RWPE1 (cell line): ENCODE data around the gene EMX1.

Experiments used
- CTCF ChIA-PET: fragments of 350-600 bp; sonication (Branson Sonifier 250); formaldehyde crosslinking; extraction: SDS; loops from one replicate; lab custom pipeline; 2021; lab: Yijun Ruan, JAX
- POLR2A ChIA-PET: fragments of 400-600 bp; formaldehyde crosslinking; extraction: SDS; loops from one replicate; lab custom pipeline; 2020; ENCODE audit warnings: antibody characterized with exemption; ENCODE audit not compliant: low non-redundant PET; lab: Yijun Ruan, JAX
- DNase-seq: peaks from one replicate; pipeline ENCODE4 v3.0.0; 2012; ENCODE audit warnings: low spot score
- H3K27ac ChIP-seq: fragments of 450-650 bp; 2 replicates; pipeline ENCODE4 v1.5.1; 2017
- CTCF ChIP-seq: fragments of 450-650 bp; conservative IDR thresholded peaks from 2 replicates; pipeline ENCODE4 v1.5.1; 2017; ENCODE audit warnings: low read depth, mild to moderate bottlenecking

Gene EMX1

DNA sequence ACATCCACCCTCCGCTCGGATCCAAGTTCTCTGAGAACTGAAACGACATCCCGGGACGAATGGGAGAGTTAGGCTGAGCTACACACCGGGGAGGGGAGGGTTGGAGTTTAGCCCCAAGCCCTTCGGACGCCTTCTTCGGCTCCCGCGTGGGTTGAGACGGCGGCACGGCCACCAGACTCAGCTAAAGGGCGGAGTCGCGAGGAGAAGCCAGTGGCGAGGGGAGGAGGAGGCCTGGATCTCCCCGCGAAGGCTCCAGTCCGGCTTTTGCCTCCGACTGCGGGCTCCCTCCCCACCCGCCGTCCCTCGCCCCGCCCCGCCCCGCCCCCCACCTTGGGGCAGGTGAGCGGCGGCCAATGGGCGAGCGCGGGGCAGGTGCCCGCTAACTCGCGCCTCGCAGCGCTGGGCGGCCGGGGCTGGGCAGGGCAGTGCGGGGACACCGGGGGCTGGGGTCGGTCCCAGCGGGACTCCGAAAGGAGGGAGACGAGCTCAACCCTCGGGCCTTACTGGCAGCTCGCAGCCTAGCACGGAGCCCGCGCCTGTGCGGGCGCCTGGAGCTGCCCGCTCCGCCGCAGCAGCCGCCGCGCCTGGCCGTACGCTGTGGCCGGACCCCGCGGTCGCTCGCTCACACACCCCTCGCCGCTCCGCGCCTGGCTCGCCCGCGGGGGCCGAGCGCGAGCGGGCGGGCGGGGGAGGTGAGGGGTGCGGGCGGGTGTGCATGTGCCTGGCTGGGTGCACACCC, at the start of gene EMX1:
Gene EMX1 (plus strand): TSS at position 382 of the 739 bp plus-strand sequence. CDS start 334 bp downstream, at position 716.
- DNase-seq = peak; percentile 74
- TF ChIP-seq CTCF = no peak
- no peak within 1 kb of the TSS for H3K27ac ChIP-seq
- ChIA-PET POLR2A (interaction anchor here (0.6 kb wide), 1 partner anchor 468 kb away, joined by 3 read pairs; the partner anchor contains the start of gene ALMS1), CTCF (interaction anchor here (0.6 to 5.4 kb wide), 5 partner anchors 10 to 57 kb away, joined by 3 to 21 read pairs (median 4); partner anchors contain the start of gene SPR)

DNA sequence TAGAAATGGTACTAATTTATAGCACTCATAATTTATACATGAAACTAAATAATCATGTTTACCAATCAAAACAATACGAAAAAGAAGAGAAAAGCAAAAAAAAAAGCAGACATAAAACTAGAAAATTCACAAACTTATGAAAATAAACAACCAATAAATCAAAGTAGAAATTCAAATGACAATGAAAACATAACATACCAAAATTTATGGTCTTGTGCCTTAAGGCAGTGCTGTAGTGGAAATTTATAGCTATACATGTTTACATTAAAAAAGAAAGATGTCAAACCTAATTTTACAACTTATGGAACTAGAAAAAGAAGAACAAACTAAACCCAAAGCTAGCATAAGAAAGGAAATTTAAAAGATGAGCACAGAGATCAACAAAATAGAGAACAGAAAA, 46.3 kb upstream of the EMX1 start:
- no peak for DNase-seq
- ChIA-PET CTCF (interaction anchor here (0.7 to 1.5 kb wide), 3 partner anchors 17 to 152 kb away, joined by 3 to 7 read pairs (median 7); partner anchors contain the start of gene SPR), POLR2A (no interaction called here)
- H3K27ac ChIP-seq = no peak overlapping the region
- TF ChIP-seq CTCF = no peak

GRCh38 chr2:72871880-72872279, 45.4 kb upstream of the EMX1 start:
- CTCF ChIA-PET = no interaction called here
- DNase-seq = no peak
- POLR2A ChIA-PET = no interaction called here

GRCh38 chr2:72883356-72883962, 33.9 kb upstream of the EMX1 start:
- ChIA-PET CTCF (interaction anchor here (1.0 kb wide), 1 partner anchor 10 kb away, joined by 3 read pairs; no protein-coding TSS in a partner anchor), POLR2A (no interaction called here)

More at GRCh38 chr2:72871880-72872279, 45.4 kb upstream of the EMX1 start:
- no peak for TF ChIP-seq CTCF
- no peak overlapping the region for H3K27ac ChIP-seq

DNA sequence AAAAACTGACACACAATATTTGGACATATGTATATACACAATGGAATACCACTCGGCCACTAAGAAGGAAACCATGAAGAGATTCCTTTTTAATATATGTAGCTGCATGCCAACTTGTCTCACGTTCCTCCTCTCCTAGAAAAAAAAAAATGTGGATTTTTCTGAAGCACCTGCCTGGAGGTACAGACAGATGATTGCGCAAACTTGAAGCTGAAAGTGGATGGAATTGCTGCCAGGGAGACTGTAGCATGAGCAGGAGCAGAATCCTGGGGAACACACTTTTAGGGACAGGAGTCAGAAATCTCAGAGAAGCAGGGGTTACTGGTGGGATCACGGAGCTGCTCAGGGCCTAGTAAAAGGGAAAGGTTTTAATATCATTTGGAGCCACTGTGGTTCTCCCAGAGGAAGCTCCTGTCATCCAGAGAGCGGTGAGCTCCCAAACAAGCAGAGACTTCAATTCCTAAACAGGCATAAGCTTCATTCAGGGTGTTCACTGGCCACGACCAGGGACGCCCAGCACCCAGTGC, 30.8 kb upstream of the EMX1 start:
- POLR2A ChIA-PET = no interaction called here
- peak overlapping the region; percentile 87 for H3K27ac ChIP-seq
- no peak for DNase-seq
- TF ChIP-seq CTCF = no peak
- CTCF ChIA-PET = interaction anchor here (0.6 to 2.0 kb wide), 4 partner anchors 31 to 107 kb away, joined by 3 to 10 read pairs (median 3); partner anchors contain the start of gene EMX1

More at GRCh38 chr2:72883356-72883962, 33.9 kb upstream of the EMX1 start:
- peak; percentile 63 for DNase-seq
- H3K27ac ChIP-seq = no peak overlapping the region
- TF ChIP-seq CTCF = no peak
